ENCODE data around the gene KRTAP5-6.

Gene KRTAP5-6

GRCh38 chr11:1696608-1697570 lies at the start of gene KRTAP5-6:
Gene KRTAP5-6 (plus strand): TSS chr11:1697195. CDS start chr11:1697246, 51 bp downstream.
- no peak for DNase-seq
- TF ChIP-seq CTCF (IDR thresholded peaks at IDR 0.05; ENCODE audit: low read depth, low read length): no peak
- no peak within 1 kb of the TSS for H3K27ac ChIP-seq
- H3K27me3 ChIP-seq (ENCODE audit: insufficient read depth, low read depth, severe bottlenecking): peaks cover 86% of the 10 kb centered on the region
- no peak within 1 kb of the TSS for H3K4me3 ChIP-seq (ENCODE audit: low read depth, low read length)
- H3K9me3 ChIP-seq (ENCODE audit: severe bottlenecking): no peaks in the 10 kb centered on the region
- H3K36me3 ChIP-seq: no peaks in the 10 kb centered on the region

- H3K9me3 ChIP-seq (ENCODE audit: severe bottlenecking): no peaks in the 10 kb centered on the region
- H3K27ac ChIP-seq: no peak overlapping the region
- no peak overlapping the region for H3K4me3 ChIP-seq (ENCODE audit: low read depth, low read length)
- DNase-seq: no peak
- H3K27me3 ChIP-seq (ENCODE audit: insufficient read depth, low read depth, severe bottlenecking): peaks cover 93% of the 10 kb centered on the region
- no peaks in the 10 kb centered on the region for H3K36me3 ChIP-seq
- TF ChIP-seq CTCF (IDR thresholded peaks at IDR 0.05; ENCODE audit: low read depth, low read length): no peak
Observed at GRCh38 chr11:1647901-1648652, 48.9 kb upstream of the KRTAP5-6 start.

- H3K27ac ChIP-seq: no peak overlapping the region
- no peaks in the 10 kb centered on the region for H3K36me3 ChIP-seq
- H3K27me3 ChIP-seq (ENCODE audit: insufficient read depth, low read depth, severe bottlenecking): peaks cover 93% of the 10 kb centered on the region
- TF ChIP-seq CTCF (IDR thresholded peaks at IDR 0.05; ENCODE audit: low read depth, low read length): no peak
- no peak for DNase-seq
- H3K4me3 ChIP-seq (ENCODE audit: low read depth, low read length): no peak overlapping the region
- H3K9me3 ChIP-seq (ENCODE audit: severe bottlenecking): no peaks in the 10 kb centered on the region
Observed at GRCh38 chr11:1648653-1649420, 48.2 kb upstream of the KRTAP5-6 start.

- no peak overlapping the region for H3K4me3 ChIP-seq (ENCODE audit: low read depth, low read length)
- no peaks in the 10 kb centered on the region for H3K36me3 ChIP-seq
- DNase-seq: no peak
- peaks cover 94% of the 10 kb centered on the region for H3K27me3 ChIP-seq (ENCODE audit: insufficient read depth, low read depth, severe bottlenecking)
- no peak overlapping the region for H3K27ac ChIP-seq
- no peaks in the 10 kb centered on the region for H3K9me3 ChIP-seq (ENCODE audit: severe bottlenecking)
- TF ChIP-seq CTCF (IDR thresholded peaks at IDR 0.05; ENCODE audit: low read depth, low read length): no peak
Observed at GRCh38 chr11:1650034-1650917, 46.7 kb upstream of the KRTAP5-6 start.

- H3K27me3 ChIP-seq (ENCODE audit: insufficient read depth, low read depth, severe bottlenecking): peaks cover 94% of the 10 kb centered on the region
- no peaks in the 10 kb centered on the region for H3K36me3 ChIP-seq
- no peaks in the 10 kb centered on the region for H3K9me3 ChIP-seq (ENCODE audit: severe bottlenecking)
- no peak for TF ChIP-seq CTCF (IDR thresholded peaks at IDR 0.05; ENCODE audit: low read depth, low read length)
- no peak for DNase-seq
- H3K4me3 ChIP-seq (ENCODE audit: low read depth, low read length): no peak overlapping the region
- H3K27ac ChIP-seq: no peak overlapping the region
Observed at GRCh38 chr11:1650918-1651262, 46.1 kb upstream of the KRTAP5-6 start.

Data from WERI-Rb-1 (cell line).